GM12892 (cell line): ENCODE data around the gene SNX15.

Experiments used
- POLR2A ChIP-seq: IDR thresholded peaks from 2 replicates; pipeline ENCODE4 v1.6.1; 2011; ENCODE audit warnings: low read depth, low read length, control low read depth
- POLR2AphosphoS5 ChIP-seq: IDR thresholded peaks from 2 replicates; pipeline ENCODE4 v1.6.1; 2011; ENCODE audit warnings: low read depth, low read length, control low read depth

DNA sequence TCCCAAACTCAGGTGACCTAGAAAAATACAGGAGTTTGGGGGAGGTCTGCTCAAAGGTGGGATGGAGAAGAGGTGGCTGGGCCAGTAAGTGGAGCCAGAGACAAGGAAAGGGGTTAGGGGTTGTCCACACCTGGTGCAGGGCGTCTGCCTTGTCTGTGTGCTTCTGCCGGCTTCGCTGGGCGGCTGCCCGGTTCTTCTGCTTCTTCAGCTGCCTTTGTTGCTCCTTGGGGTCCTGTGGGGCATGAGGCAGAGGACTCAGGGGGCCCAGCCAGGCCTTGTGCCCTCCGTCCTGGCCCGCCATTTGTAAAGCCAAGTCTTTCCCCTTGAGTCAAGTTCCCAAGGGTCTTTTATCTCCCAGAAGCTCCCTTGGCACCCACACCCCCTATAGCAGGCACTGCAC is 32.9 kb upstream of the SNX15 start:
- no peak for TF ChIP-seq POLR2AphosphoS5
- TF ChIP-seq POLR2A = no peak
